Gastroesophageal sphincter (tissue), 3 donors: ENCODE data around the gene LCMT1.

ENCODE experiments used
- EP300 ChIP-seq: sonication (generic); formaldehyde crosslinking; IDR thresholded peaks from one replicate; pipeline ENCODE4 v1.6.1; 2017; ENCODE audit warnings: antibody characterized with exemption, mild to moderate bottlenecking
- POLR2A ChIP-seq, 2 donors: fragments of 450-650 bp; IDR thresholded peaks; one replicate each; pipeline ENCODE4 v1.6.1; 2017; ENCODE audit warnings: antibody characterized with exemption in 2 of 2, mild to moderate bottlenecking in 2 of 2, moderate library complexity in 1 of 2
- POLR2AphosphoS5 ChIP-seq: sonication (generic); formaldehyde crosslinking; IDR thresholded peaks from one replicate; pipeline ENCODE4 v1.6.1; 2017; ENCODE audit warnings: antibody characterized with exemption
- TF ChIP-seq, protein P1 (sequence below), 4 experiments: fragments of 200-600 bp in 2 of 4; fragments of 450-650 bp in 2 of 4; sonication (generic) in 1 of 4; IDR thresholded peaks; one replicate each; pipeline ENCODE4 v1.5.1; 2017 to 2019; ENCODE audit warnings: antibody characterized with exemption in 4 of 4, mild to moderate bottlenecking in 2 of 4, moderate library complexity in 2 of 4

DNA sequence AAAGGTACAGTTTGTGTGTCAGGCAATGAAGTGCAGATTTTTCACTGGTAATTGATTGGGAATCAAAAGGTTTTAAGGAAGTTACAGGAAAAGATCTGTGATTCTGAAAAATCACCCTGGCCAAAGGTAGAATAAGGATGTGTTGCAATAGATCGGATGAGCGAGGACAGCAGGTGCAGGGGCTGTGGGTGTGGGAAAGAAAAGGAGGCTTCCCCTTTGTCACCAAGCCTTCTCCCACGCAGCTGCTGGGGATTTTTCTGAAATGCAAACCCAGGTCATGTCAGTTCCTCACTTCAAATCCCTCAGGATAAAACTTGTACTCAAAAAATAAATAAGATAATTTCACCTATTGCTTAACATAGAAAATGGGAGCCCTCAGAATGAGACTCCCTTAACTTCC lies 48.4 kb upstream of the LCMT1 start:
- TF ChIP-seq, protein P1, sequence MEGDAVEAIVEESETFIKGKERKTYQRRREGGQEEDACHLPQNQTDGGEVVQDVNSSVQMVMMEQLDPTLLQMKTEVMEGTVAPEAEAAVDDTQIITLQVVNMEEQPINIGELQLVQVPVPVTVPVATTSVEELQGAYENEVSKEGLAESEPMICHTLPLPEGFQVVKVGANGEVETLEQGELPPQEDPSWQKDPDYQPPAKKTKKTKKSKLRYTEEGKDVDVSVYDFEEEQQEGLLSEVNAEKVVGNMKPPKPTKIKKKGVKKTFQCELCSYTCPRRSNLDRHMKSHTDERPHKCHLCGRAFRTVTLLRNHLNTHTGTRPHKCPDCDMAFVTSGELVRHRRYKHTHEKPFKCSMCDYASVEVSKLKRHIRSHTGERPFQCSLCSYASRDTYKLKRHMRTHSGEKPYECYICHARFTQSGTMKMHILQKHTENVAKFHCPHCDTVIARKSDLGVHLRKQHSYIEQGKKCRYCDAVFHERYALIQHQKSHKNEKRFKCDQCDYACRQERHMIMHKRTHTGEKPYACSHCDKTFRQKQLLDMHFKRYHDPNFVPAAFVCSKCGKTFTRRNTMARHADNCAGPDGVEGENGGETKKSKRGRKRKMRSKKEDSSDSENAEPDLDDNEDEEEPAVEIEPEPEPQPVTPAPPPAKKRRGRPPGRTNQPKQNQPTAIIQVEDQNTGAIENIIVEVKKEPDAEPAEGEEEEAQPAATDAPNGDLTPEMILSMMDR (IDR thresholded peaks at IDR 0.05) = no peak
- TF ChIP-seq POLR2AphosphoS5 (no peak), POLR2A (IDR thresholded peaks at IDR 0.05) (no peak), EP300 (no peak)
